Stimulated activated CD4-positive, alpha-beta T cell treated with anti-CD3 and anti-CD28 coated beads, Interleukin-1b, Interleukin-23, amount 100 ng/mL, for 24 hours (primary cell): ENCODE measurements around the gene PTPRM.

ENCODE experiments used
- DNase-seq, 4 experiments: peaks; one replicate each; pipeline ENCODE4 v3.0.0-alpha.2; 2020; ENCODE audit warnings: low read depth in 4 of 4, low spot score in 1 of 4

The PTPRM gene

DNA sequence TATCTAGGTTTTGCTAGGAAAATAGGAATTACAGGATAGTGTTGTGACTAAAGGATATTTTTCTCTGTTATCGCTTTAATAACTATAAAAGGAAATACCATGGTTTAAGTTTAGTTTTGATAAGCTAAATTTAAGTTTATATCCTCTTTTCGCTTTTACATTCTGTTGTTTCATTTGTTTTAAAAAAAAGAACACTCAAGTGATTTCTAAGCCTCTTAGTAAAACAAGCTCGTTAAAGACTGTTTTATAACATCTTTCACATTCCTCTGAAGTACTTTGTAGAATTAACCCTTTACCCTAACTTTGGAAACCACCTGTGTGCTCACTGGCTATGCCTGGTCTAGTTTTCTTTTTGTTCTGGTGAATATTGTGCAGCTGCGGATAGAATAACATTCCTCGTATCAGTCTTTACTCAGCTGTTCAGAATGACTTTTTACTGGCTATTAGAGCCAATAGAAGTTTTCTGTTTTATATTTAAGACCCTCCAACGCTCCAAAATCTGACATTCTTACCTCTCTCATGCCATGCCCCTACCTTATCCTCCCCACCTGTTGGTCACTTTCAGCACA, 183.1 kb downstream of the PTPRM start:
- no peak for DNase-seq

DNA sequence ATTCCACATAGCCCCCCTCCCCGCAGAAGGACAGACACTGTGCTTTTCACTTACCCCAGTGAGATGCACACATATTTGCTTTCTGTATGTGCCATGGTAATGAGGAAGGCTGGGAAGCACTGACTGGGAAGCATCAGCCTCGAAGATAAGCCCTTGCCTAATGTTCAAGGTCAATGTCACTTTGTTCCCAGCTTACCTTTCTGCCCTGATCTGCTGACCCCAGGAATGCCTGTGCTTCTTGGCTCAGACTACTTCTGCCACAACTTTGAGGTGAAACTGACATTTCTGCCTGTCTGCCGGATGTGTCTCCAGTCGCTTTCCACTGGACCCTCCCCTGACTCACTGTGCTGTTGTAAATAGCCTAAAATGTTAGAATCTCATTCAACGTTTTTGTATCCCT, 183.8 kb downstream of the PTPRM start:
- DNase-seq, result no peak

DNA sequence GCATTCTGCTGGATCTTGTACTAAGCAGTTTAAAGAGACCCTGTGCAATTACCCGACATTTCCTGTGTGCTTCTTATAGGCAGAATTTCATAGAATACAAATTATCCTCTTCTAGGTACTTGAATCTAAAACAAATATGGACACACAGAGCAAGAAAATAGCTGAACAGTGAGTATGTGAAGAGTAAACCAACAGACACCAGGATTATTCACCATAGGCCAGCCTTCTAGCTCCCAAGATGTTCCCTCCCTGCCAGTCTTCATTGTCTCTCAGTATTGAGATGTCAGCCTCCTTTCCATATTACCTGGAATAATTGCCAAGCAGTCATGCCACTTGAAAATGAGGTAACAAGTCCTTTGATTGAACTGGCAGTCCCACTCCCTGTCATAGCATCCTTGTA, 187.1 kb downstream of the PTPRM start:
- DNase-seq, result no peak

DNA sequence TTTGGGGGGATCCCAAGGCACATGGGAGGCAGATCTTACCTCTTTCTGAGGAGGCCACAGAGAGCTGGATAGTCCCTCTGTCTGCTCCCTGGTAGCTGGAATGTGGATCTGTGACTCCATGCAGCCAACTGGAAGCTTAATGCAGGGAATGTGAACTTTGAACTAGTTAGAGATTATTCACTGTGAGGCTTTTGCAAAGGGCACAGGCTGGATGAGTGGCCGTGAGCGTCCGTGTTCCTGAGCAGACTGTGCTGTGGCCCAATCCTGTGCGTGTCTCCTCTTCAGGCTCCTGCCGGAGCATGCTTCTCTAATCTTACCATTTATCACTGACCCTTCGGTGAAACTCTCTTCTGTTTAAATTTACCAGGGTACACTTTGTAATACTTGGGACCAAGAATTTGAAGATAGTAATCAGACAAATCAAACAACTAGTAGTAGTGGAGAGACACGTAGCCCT, 187.6 kb downstream of the PTPRM start:
- DNase-seq, result no peak

DNA sequence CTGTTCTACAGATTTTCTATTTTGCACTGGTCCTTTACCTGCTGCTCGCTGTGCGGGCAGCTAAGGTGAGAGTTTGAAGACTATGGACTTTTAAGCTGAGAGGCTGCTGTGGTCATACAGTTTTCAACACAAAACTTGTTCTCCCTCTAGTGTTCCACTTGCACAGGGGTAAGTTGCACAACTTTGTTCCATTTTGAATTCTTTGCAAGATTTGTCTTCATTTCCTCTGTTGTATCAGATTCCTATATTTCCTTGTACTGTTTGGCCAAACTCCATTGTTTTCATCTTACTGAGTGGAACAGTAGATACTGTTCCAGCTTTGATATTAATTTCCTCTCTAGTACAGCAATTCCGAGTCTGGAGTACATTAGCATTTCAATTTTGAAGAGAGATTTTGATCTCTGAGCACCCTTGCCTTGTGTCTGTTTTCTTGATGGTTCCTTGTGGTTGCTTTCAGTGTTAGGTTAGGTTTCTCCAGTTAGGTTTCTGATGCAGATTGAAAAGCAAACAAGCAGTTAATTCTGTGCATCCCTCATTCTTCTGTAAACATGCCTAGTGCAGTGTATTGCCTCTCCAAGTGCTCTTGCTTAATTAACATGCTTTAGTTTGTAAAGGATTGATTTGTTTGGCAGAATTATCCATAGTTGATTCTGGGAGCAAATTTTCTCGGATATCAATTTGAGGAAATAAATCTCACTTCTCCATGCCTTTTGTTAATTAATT, 188.8 kb downstream of the PTPRM start:
- no peak for DNase-seq

DNA sequence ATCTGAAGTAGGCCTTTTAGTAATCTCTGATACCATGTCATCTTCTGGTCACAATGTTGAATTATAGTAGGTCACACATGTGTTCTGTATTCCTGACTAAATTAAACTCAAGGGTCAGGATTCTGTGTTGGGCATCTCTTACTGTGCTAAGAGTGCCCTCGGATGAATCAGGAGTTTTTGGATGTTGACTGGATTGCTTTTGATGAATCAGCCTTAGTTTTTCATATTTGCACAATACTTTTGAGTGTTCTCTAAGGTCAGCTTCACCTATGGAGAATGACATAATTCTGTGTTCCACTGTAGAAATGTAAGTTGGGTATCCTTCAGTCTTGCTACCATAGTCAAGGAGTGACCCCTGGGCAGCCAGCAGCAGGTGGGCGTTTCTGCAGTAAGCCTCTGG, 190.1 kb downstream of the PTPRM start:
- DNase-seq, result no peak

DNA sequence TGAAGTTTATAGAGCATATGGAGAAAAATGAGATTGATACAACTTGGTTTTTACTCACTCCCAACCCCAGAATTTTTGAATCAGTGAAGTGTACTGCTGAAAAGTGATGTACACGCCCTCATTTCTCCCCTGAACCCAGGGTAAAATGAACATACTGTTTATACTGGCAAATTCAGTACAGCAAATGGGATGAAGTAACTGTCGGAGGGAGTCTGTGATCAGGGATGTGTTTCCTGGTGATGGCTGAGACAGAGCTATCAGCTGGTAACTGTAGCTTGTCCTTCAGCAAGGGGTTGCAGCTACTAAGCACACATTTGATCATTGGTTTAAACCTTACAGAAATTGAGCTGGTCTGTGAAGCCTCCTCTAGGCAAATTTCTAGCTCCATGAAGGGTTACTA, 191.6 kb downstream of the PTPRM start:
- no peak for DNase-seq

DNA sequence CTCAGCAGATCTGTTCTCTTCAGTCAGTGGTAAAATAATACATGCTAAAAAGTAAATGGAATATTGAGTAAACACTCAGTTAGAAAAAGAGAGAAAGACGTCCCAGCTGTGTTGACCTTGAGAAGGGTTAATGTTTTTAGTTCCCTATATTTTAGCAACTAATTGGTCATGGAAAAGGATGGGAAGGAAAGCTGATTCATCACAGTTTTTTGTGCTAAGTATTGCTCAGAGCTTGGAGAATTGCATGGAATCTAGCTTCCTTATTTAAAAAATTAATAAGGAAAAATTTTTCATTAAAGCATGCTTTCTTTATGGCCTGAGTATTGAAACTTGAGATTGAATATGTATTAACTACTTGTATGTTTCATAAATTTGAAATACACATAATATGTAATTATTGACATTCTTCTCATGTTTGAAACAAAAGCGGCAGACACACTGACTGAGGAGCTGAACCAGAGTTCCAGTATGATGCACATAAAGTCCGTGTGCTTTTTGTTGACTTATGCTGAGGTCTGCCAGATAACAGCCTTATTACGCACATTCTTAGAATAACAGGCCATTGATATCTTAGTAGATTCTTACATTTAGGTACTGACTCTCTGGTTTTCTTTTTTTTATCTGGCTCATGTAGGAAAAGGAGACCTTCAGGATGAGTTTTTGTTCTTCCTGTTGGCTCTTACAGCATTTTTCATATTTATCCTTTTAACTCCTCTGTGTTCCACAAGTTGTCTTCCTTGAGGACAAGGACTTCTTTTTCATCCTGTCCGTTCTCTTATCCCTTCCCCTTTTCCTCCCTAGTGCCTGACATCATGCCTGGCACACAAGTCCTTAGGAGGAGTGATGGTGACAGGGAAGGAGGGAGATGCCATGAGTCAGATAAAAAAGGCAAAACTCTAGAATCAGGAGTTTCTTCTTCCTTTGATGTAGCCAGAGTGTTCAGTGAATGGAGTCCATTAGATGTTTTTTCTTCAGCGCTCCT, 194.1 kb downstream of the PTPRM start:
- DNase-seq, result no peak

DNA sequence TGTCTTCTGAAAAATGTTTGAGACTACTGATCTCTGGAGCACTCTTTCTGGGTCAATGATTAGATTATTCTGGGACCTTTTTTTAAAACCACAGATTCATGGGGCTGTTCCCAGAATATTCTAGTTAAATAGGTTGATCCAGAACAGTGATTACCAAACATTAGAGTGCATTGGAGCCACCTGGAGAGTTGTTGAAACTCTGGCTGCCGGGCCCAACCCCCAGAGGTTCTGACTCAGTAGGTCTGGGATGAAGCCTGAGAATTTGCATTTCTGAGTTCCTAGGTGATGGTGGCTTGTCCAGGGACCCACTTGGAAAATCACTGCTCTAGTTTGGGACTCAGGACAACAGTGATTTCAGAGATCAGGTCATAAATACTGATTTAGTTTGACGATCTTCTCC, 197.3 kb downstream of the PTPRM start:
- no peak for DNase-seq

DNA sequence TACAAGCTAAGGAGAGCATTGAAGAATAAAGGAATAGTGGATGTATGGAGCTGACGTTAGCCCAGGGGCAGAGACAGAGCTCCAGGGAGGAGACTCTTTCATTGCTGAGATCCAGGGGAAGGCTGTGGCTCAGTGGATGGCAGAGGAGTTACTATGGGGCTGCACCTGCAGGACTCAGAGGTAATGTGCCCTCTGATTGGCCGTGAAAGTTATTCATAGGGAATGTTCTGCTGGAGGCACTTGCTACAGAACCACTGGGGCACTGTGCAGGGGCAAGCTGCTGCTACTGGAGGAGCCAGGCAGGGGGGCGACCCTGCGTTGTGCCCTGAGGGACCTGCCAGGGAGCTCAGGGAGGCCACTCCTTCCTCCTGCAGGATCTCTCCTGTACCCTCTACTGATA, 199.2 kb downstream of the PTPRM start:
- no peak for DNase-seq

DNA sequence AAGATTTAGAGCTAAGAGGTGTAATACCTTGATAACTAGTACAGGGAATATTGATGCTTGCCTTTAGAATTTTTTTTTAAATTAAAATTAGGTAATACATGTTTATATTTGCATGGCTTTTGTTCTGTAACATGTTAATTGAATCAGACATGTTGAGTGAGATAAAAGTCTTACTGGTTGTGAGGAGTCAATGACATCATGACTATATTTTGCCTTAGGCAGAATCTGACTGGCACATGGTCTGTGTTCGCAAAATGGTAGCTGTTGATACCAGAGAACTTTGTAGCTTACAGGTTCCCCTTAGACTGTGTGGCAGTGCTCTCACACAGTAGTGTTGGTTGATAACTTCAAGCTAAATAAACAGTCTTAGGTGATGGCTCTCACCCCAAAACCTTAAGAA, 199.7 kb downstream of the PTPRM start:
- DNase-seq, result no peak

DNA sequence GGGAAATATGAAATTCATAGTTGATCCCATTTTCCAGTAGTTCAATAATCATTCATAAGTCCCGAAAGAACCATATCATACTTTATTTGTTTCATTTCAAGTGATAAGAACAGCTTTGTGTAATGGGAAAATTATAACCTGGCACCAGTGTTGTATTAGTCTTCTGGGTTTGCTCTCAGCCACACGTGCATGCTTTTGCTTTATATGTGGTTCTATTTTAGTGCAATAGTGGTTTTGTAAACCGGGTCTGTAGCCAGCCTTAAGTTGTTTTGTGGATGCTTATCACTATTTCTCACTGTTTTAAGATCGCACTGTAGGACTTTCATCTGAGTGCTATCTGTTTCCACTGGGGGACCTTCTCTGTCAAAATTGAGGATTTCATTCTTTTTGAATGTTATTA, 203.8 kb downstream of the PTPRM start:
- DNase-seq, result no peak

DNA sequence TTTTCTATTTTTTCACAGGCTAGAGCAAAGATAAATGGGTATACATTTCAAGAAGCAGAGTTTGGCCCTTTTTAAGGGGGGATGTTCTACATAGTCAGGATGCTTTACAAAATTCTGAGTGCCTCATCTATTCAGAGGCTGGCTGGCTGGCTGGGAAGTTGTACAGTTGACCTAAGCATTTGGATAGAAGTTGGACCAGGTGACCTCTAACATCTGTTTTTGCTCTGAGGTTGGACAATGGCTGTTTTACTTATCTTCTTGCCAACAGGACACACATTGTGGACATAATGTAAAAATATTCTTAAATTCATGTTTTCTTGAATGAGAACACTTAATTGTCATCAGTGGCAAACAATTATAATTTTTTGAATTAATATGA, 205.4 kb downstream of the PTPRM start:
- no peak for DNase-seq

DNA sequence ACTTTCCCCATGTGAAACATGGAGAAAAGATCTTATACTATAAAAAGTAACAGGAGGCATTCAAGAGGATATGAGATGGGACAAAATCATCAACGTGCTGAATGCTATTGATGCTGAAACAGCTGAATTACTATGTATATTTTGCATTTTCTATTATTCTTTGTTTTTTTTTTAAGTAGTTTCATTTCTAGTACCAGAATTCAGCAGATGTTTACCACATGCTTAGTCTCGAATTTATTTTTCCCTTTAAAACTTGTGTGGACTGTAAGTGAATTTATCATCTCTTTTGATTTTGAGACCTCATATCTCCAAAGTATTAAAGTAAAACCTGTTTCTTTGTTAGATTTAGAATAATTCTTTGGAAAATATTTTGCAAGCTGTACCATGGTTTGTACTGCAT, 205.8 kb downstream of the PTPRM start:
- DNase-seq, result no peak

DNA sequence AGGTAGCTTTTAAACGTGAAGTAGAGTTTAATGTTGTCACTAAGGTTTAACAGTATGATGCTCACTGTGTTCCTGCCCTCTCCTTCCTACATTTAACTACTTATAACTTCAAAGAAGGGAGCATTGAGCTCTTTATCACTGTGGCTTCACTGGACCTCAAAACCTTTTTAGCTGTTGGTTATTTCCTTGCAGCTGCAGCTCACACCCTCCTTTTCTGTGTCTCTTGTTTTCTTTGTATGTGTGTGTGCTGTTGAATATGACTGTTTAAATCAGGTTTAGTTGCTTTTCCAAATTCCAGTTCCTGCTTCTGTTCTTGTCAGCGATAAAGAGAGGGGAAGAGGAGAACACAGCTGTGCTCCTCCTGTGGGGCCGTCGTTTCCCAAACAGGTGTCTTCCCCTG, 208.0 kb downstream of the PTPRM start:
- DNase-seq, result no peak

DNA sequence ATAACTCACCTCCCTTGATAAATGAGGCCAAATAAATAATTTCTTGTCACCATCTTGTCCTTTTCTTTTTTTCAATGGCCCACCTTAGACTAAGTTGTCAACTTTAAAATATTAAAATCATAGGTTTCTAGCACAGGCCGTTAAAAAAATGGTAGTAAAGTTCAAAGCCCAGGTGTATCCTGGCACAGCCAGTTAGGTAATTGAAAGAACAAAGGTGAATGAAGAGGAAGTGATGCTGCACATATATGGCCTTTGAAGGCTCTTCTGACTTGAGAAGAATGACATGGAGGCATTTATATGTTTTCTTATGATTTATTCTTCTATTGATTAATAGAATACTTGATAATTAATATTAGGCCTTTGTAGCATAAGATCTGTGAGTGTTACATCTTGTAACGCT, 208.7 kb downstream of the PTPRM start:
- no peak for DNase-seq

DNA sequence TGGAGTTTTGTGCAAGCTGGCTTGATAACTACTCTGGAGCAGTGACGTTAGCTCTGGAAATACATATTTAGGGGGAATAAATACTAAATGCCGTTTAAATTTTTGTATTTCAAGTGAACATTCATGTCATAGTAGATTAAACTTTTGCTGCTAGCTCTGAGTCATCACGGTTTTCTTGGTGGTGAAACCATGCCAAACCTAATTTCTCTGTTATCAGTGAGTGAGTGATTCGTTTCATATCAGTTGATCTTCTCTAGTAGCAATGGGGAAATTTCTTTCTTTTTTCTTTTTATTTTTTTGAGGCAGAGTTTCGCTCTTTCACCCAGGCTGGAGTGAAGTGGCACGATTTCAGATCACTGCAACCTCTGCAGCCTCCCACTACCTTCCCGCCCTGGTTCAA, 211.1 kb downstream of the PTPRM start:
- DNase-seq, result no peak

DNA sequence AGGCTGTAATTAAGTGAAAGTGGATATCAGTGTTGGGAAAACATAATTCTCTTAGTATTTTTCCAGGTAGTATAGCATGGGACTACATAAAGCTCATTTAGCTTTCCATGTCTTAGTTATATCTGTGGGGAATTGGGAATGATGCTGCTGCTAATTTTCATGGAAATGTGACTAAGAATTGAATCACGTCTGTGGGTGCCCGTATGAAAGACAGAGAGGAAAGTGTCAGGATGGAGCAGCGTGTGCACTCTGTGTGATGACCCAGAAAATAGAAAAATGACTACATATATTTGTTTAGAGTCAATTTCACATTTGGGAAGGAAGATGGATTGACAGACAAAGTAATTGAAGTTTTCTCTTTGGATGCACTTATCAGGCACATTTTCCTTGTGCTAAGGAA, 212.1 kb downstream of the PTPRM start:
- DNase-seq, result no peak

DNA sequence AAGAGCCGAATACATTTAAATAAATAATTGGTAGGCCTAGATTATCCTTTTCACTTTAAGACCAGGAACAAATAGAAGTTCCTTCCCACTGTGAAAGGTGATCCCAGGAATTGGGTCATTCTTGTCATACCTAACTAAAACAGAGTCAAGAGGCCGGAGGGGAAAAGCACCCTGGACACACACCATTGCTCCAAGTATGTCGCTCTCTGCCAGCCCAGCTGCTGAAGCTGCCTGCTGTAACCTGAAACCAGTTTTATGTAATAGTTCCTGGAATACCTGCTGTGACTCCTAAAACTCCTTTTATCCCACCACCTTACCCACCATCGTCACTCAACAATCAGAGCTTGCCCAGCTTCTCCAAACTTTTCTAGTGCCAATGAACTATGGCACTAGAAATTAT, 217.1 kb downstream of the PTPRM start:
- DNase-seq, result no peak

DNA sequence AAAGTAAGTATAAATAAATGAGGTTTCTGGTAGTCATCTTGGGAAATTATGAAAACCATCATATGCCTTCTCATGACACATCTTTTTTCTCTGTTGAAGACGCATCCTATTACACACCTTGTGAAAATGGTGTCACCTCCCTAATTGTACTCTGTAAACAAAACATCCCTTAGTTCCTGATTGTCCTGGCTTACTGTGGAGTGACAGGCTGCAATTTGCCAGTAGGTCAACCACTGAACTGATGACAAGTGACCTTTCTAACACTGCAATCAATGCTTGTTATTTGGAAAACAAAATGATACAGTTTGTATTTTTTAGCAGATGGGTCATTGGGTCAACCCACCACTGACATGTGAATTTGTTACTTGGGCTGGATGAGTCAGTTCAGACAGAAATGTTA, 219.5 kb downstream of the PTPRM start:
- no peak for DNase-seq

DNA sequence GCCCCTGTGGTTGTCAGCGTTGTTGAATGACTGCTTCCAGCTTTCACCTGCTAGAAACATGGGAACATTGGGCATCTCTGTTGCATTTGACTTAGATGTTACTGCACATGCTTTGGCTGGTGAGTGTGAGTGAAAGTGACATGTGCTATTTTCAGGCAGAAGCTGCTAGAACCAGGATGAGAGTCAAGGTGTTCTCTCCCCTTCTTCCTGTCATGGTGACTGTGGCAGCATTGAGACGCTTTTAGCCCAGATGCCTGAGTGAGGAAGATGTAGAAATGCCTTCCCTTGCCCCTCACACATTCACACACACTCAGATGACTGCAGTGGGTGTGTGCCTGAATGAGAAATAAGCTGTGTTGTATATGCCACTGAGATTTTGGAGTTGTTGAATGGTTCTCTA, 220.2 kb downstream of the PTPRM start:
- no peak for DNase-seq
